Right lobe of liver (tissue), 6 donors: ENCODE results near the gene RPS2. TPM values are rescaled to one million over a fixed set of nuclear protein-coding genes. Genes with fewer than 3 reads are reported as not detected.

Experiments used
- ATAC-seq, 4 donors: fragments of 200-7000 bp; cut with Tn5 transposase; one replicate each; pipeline ENCODE4 v1.9.1; 2020; ENCODE audit warnings: mild to moderate bottlenecking in 4 of 4, moderate library complexity in 4 of 4
- DNase-seq, 3 donors: peaks; one replicate each; pipeline ENCODE4 v3.0.0-alpha.2; 2020
- H3K27ac ChIP-seq, 3 donors: fragments of 200-600 bp; one replicate each; pipeline ENCODE4 v1.8.0; 2022
- H3K27me3 ChIP-seq, 2 donors: fragments of 200-600 bp; one replicate each; pipeline ENCODE4 v1.8.0; 2022
- H3K36me3 ChIP-seq, 4 donors: fragments of 200-600 bp; sonication (generic) in 1 of 4; one replicate each; pipeline versions ENCODE4 v1.5.1 to v1.8.0; 2017 to 2022; ENCODE audit warnings: control low read depth in 1 of 4
- H3K4me1 ChIP-seq, 4 donors: fragments of 200-600 bp; sonication (generic) in 1 of 4; one replicate each; pipeline versions ENCODE4 v1.5.1 to v1.8.0; 2017 to 2022; ENCODE audit warnings: control low read depth in 1 of 4
- H3K4me3 ChIP-seq, 3 donors: fragments of 200-600 bp; one replicate each; pipeline ENCODE4 v1.8.0; 2022
- H3K9me3 ChIP-seq, 4 donors: fragments of 200-600 bp; sonication (generic) in 1 of 4; one replicate each; pipeline versions ENCODE4 v1.5.1 to v1.8.0; 2017 to 2022; ENCODE audit warnings: control low read depth in 1 of 4
- POLR2A ChIP-seq: fragments of 450-650 bp; IDR thresholded peaks from one replicate; pipeline ENCODE4 v1.6.1; 2017; ENCODE audit warnings: antibody characterized with exemption, mild to moderate bottlenecking
- WGBS: methylation state at CpG from one replicate; pipeline ENCODE4 v1.1.6; 2018; ENCODE audit warnings: low coverage, low lambda C conversion rate; ENCODE audit not compliant: insufficient coverage; ENCODE audit errors: missing lambda C conversion rate; 5-methylcytosine and 5-hydroxymethylcytosine counted together
- intact Hi-C, 2 donors: fragments of 100-400 bp; cut with DNase I; formaldehyde crosslinking; loops; one replicate each; pipeline versions ENCODE4 v1.11.2 to v1.14.1; 2022
- total RNA-seq, 6 experiments: library from RNA; depleted of rRNA in 2 of 6; stranded (reverse); fragments of >200 nt in 2 of 6; fragmentation: NEBNext Ultra II Directional in 3 of 6; extraction: Animal tissue kit (Norgen Biotek cat#: 25700) in 3 of 6; gene quantifications; one replicate each; pipeline versions ENCODE4 v1.1.0 to v1.2.4, GENCODE V29; 2016 to 2023
- TF ChIP-seq, protein P1 (sequence below), 4 donors: fragments of 200-600 bp in 3 of 4; fragments of 450-650 bp in 1 of 4; IDR thresholded peaks; one replicate each; pipeline versions ENCODE4 v1.5.1 to v1.8.0; 2016 to 2022; ENCODE audit warnings: antibody characterized with exemption in 4 of 4, mild to moderate bottlenecking in 2 of 4
- donor health status: DM: no; HTN: yes; CAD: no.
- donor health status: DM: no; HTN: no; CAD: no.
- donor health status: DM: no; HTN: no; CAD: no.
- donor health status: DM: no; HTN: yes; CAD: no.
- donor health status: DM: no; HTN: yes; CAD: no.

RPS2 gene
- total RNA-seq, 6 experiments from 2014 or later = 451 to 1,052 (median 541) TPM

GRCh38 chr16:1918351-1919326, 46.0 kb downstream of the RPS2 start, which contains the start of gene HS3ST6:
Gene HS3ST6, minus strand, starts transcription at chr16:1918415. Its CDS starts 92 bp downstream, at chr16:1918323.
- Histone ChIP-seq H3K27me3 (peaks cover 0 to 8% of the 10 kb centered on the region in 2 donors), H3K27ac (no peak within 1 kb of the TSS), H3K4me1 (no peaks in the 10 kb centered on the region), H3K36me3 (no peaks in the 10 kb centered on the region), H3K4me3 (no peak within 1 kb of the TSS), H3K9me3 (no peaks in the 10 kb centered on the region)
- no peak for ATAC-seq
- intact Hi-C loops = no loop called here
- no peak for DNase-seq
- TF ChIP-seq, protein P1, sequence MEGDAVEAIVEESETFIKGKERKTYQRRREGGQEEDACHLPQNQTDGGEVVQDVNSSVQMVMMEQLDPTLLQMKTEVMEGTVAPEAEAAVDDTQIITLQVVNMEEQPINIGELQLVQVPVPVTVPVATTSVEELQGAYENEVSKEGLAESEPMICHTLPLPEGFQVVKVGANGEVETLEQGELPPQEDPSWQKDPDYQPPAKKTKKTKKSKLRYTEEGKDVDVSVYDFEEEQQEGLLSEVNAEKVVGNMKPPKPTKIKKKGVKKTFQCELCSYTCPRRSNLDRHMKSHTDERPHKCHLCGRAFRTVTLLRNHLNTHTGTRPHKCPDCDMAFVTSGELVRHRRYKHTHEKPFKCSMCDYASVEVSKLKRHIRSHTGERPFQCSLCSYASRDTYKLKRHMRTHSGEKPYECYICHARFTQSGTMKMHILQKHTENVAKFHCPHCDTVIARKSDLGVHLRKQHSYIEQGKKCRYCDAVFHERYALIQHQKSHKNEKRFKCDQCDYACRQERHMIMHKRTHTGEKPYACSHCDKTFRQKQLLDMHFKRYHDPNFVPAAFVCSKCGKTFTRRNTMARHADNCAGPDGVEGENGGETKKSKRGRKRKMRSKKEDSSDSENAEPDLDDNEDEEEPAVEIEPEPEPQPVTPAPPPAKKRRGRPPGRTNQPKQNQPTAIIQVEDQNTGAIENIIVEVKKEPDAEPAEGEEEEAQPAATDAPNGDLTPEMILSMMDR (IDR thresholded peaks at IDR 0.05) = no peak
- no peak for TF ChIP-seq POLR2A
- WGBS = 4% methylated on average over 5 of the region's 71 CpGs

DNA sequence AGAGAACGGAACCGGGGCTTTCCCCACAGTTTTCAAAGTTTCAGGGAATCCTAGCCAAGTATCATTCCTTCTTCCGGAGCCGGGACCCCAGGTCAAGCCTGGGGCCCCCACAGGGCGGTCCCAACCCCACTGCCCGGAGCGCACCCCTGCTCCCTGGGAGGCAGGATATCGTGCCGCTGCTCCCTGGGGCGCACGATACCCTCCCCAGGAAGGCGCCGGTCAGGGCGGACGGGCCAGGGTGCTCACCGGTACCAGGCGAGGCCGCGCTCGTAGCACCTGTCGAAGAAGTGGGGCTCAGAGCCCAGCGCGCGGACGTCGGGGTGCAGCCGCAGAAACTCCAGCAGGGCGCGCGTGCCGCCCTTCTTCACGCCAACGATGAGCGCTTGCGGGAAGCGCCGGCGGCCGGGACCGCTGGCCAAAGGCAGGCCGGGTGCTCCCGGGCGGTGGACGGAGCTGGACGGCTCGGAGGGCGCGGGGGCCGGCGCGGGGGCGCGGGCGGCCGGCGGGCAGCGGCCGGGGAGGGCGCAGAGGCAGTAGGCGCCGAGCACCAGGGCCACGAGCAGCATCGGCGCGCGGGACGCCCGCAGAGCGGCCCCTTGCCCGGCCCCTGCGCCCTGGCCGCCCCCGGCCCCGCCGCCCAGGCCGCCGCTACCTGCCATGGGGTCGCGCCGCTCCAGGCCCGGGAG, 46.8 kb downstream of the RPS2 start:
- Histone ChIP-seq H3K27me3 (peaks cover 0 to 8% of the 10 kb centered on the region in 2 donors), H3K4me3 (no peak overlapping the region), H3K36me3 (no peaks in the 10 kb centered on the region), H3K9me3 (no peaks in the 10 kb centered on the region), H3K27ac (no peak overlapping the region), H3K4me1 (no peaks in the 10 kb centered on the region)
- DNase-seq (no peak), ATAC-seq (no peak)
- TF ChIP-seq POLR2A = no peak
- TF ChIP-seq, protein P1 (IDR thresholded peaks at IDR 0.05) = no peak
- WGBS = 0% methylated on average over 4 of the region's 81 CpGs
- intact Hi-C loops = no loop called here

- intact Hi-C loops = no loop called here
- ATAC-seq (no peak), DNase-seq (no peak)
- Histone ChIP-seq H3K4me3 (no peak overlapping the region), H3K4me1 (no peaks in the 10 kb centered on the region), H3K27me3 (peaks cover 0 to 8% of the 10 kb centered on the region in 2 donors), H3K9me3 (no peaks in the 10 kb centered on the region), H3K27ac (no peak overlapping the region), H3K36me3 (no peaks in the 10 kb centered on the region)
- WGBS = 0% methylated on average over 4 of the region's 22 CpGs
- TF ChIP-seq POLR2A = no peak
- TF ChIP-seq, protein P1 (IDR thresholded peaks at IDR 0.05) = no peak
Observed at GRCh38 chr16:1917056-1917664, 47.5 kb downstream of the RPS2 start.

DNA sequence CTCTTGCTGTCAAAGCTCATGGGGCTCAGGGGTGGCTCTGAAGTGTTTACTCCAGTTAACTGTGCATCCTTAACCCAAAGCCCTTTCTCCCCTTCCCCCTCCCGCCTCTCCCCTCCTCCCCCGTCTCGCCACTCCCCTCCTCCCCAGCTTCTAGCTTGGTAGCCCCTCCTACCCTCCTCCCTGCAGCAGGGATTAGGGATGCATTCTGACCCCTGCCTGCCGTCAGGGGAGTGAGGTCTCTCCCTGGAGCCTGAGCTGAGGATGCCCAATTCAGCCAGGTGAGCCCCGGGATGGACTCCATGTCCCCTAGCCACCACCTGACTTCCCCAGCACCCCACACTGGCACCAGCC, 48.0 kb downstream of the RPS2 start:
- 4% methylated on average over 4 of the region's 5 CpGs for WGBS

More for the DNA sequence above, 48.0 kb downstream of the RPS2 start:
- intact Hi-C loops = no loop called here
- H3K36me3 ChIP-seq = no peaks in the 10 kb centered on the region
- ATAC-seq (no peak), DNase-seq (no peak)
- H3K4me3 ChIP-seq = no peak overlapping the region
- H3K27me3 ChIP-seq = peaks cover 0 to 8% of the 10 kb centered on the region in 2 donors
- TF ChIP-seq POLR2A = no peak
- TF ChIP-seq, protein P1 (IDR thresholded peaks at IDR 0.05) = no peak
- no peaks in the 10 kb centered on the region for H3K9me3 ChIP-seq
- no peaks in the 10 kb centered on the region for H3K4me1 ChIP-seq
- no peak overlapping the region for H3K27ac ChIP-seq
